ENCODE results near the gene TMSB4X. TPM values are rescaled to one million over a fixed set of nuclear protein-coding genes. Genes with fewer than 3 reads are reported as not detected.
A peak's percentile ranks its signal among the peaks of the same experiment; 100 is the strongest.

Gene TMSB4X
- total and polyA plus RNA-seq, 2 donors (not counting 3 experiments of a cell fraction or from before 2014, with no cell fraction given): 4,136 to 6,858 TPM

GRCh38 chrX:12949205-12949926 lies 25.5 kb upstream of the TMSB4X start:
- peaks cover 27% of the 10 kb centered on the region for H3K4me1 ChIP-seq (ENCODE audit: control insufficient read depth, extremely low read depth, insufficient read depth, low read length)
- TF ChIP-seq EZH2 (IDR thresholded peaks at IDR 0.05; ENCODE audit: borderline replicate concordance, low read depth, low read length, severe bottlenecking): no peak
- TF ChIP-seq JUN (IDR thresholded peaks at IDR 0.05; ENCODE audit: borderline replicate concordance, insufficient read depth, insufficient read length, low read depth): no peak
- TF ChIP-seq MAX (IDR thresholded peaks at IDR 0.05; ENCODE audit: insufficient read depth, insufficient read length): no peak
- no peak for TF ChIP-seq POLR2A (IDR thresholded peaks at IDR 0.05; ENCODE audit: low read depth, low read length)
- TF ChIP-seq POLR2AphosphoS5 (IDR thresholded peaks at IDR 0.05; ENCODE audit: insufficient read depth, low read depth, low read length): no peak
- no peak for TF ChIP-seq GATA2 (IDR thresholded peaks at IDR 0.05; ENCODE audit: insufficient read depth, insufficient read length, low read depth, low read length)
- no peak for TF ChIP-seq MYC (IDR thresholded peaks at IDR 0.05; ENCODE audit: low read depth, low read length)
- TF ChIP-seq CTCF (IDR thresholded peaks at IDR 0.05; ENCODE audit: extremely low read depth in 1 of 2, insufficient read depth in 1 of 2, low read depth in 1 of 2, low read length in 2 of 2): no peak
- no peak for TF ChIP-seq FOS (IDR thresholded peaks at IDR 0.05; ENCODE audit: borderline replicate concordance, insufficient read depth, low read length)
- DNase-seq (ENCODE audit: low read depth, low spot score): no peak
- CTCF ChIA-PET: interaction anchor here (1.1 to 2.6 kb wide), 2 partner anchors 228 to 539 kb away, joined by 3 to 6 read pairs; no protein-coding TSS in a partner anchor
- H3K9me3 ChIP-seq (replicated peaks; ENCODE audit: control insufficient read depth, insufficient read depth, low read length): no peaks in the 10 kb centered on the region
- peak overlapping the region; percentile 17 for H3K4me2 ChIP-seq (ENCODE audit: insufficient read depth, low read length)
- peak overlapping the region; percentile 54 for H3K9ac ChIP-seq (replicated peaks; ENCODE audit: extremely low read depth, insufficient read depth, low read length)
- no peaks in the 10 kb centered on the region for H4K20me1 ChIP-seq (replicated peaks; ENCODE audit: control insufficient read depth, extremely low read depth, insufficient read depth, low read length)
- dilution Hi-C loops (cut with MboI; ENCODE audit: extremely low pct_ligation_motif_present, low sequenced_read_pairs) (no loop called here), intact Hi-C loops (cut with micrococcal nuclease) (loop anchor here (5.0 kb wide), 2 partner anchors 788 to 1083 kb away; no protein-coding TSS in a partner anchor)
- no peaks in the 10 kb centered on the region for H3K36me3 ChIP-seq (ENCODE audit: control insufficient read depth in 2 of 2, extremely low read depth in 1 of 2, insufficient read depth in 2 of 2, low read length in 2 of 2)
- peak overlapping the region; percentile 82 for H3K27ac ChIP-seq (ENCODE audit: insufficient read depth, low read depth, low read length)
- no peak for FAIRE-seq
- no peaks in the 10 kb centered on the region for H3K9me1 ChIP-seq (replicated peaks; ENCODE audit: control insufficient read depth, extremely low read depth, insufficient read depth, low read length)
- no peak overlapping the region for H3K4me3 ChIP-seq (replicated peaks in 1 of 3; ENCODE audit: insufficient read depth in 1 of 3, low read depth in 1 of 3, low read length in 3 of 3)
- H3K27me3 ChIP-seq (ENCODE audit: control insufficient read depth in 2 of 2, insufficient read depth in 2 of 2, low read length in 2 of 2): no peaks in the 10 kb centered on the region
- no TSS peak for BruUV-seq (replicated peaks)
- H3K79me2 ChIP-seq (ENCODE audit: control insufficient read depth, insufficient read depth, low read length): no peaks in the 10 kb centered on the region
- POLR2A ChIA-PET: interaction anchor here (1.6 to 2.6 kb wide), 2 partner anchors 26 to 29 kb away, joined by 5 to 9 read pairs; partner anchors contain the start of gene TMSB4X
- H2AFZ ChIP-seq (ENCODE audit: low read depth, low read length): peak overlapping the region; percentile 31

Data from endothelial cell of umbilical vein (primary cell).